Breast epithelium (tissue), 4 donors: ENCODE measurements around the gene THAP5. TPM values are rescaled to one million over a fixed set of nuclear protein-coding genes. Genes with fewer than 3 reads are reported as not detected.

Experiments used
- DNase-seq, 2 donors: peaks; one replicate each; pipeline ENCODE4 v3.0.0-alpha.2; 2019; ENCODE audit warnings: low spot score in 2 of 2
- H3K27ac ChIP-seq, 2 donors: fragments of 200-600 bp; sonication (generic) in 1 of 2; one replicate each; pipeline ENCODE4 v1.5.1; 2016 to 2019; ENCODE audit warnings: mild to moderate bottlenecking in 1 of 2
- H3K27me3 ChIP-seq, 2 donors: fragments of 200-600 bp; sonication (generic) in 1 of 2; one replicate each; pipeline versions ENCODE4 v1.5.1 to v1.6.0; 2017 to 2019; ENCODE audit warnings: control low read depth in 1 of 2, mild to moderate bottlenecking in 1 of 2
- H3K36me3 ChIP-seq: fragments of 200-600 bp; one replicate; pipeline ENCODE4 v1.5.1; 2019
- H3K4me1 ChIP-seq, 2 donors: fragments of 200-600 bp; sonication (generic); one replicate each; pipeline ENCODE4 v1.5.1; 2016 to 2019; ENCODE audit warnings: control low read depth in 1 of 2
- H3K4me3 ChIP-seq, 3 donors: fragments of 200-600 bp; sonication (generic); 1 replicate in 2 of 3; 2 replicates in 1 of 3; pipeline ENCODE4 v1.5.1; 2016 to 2019; ENCODE audit warnings: mild to moderate bottlenecking in 3 of 3, moderate library complexity in 2 of 3
- H3K9me3 ChIP-seq, 2 donors: fragments of 200-600 bp; sonication (generic) in 1 of 2; one replicate each; pipeline ENCODE4 v1.5.1; 2016 to 2019; ENCODE audit warnings: control low read depth in 1 of 2
- POLR2A ChIP-seq: fragments of 450-650 bp; IDR thresholded peaks from one replicate; pipeline ENCODE4 v1.6.1; 2016; ENCODE audit warnings: antibody characterized with exemption, mild to moderate bottlenecking, moderate library complexity
- POLR2AphosphoS5 ChIP-seq, 3 donors: sonication (generic); formaldehyde crosslinking; IDR thresholded peaks; one replicate each; pipeline ENCODE4 v1.6.1; 2017; ENCODE audit warnings: antibody characterized with exemption in 3 of 3
- intact Hi-C: fragments of 100-400 bp; cut with DNase I; formaldehyde crosslinking; loops from one replicate; pipeline ENCODE4 v1.15.1; 2023; ENCODE audit warnings: low total_unique reads
- total RNA-seq, 3 donors: library from RNA; depleted of rRNA; stranded (reverse); fragments of >200 nt; gene quantifications; one replicate each; pipeline ENCODE4 v1.1.0, GENCODE V29; 2016
- TF ChIP-seq, protein P1 (sequence below), 3 donors: fragments of 450-650 bp; IDR thresholded peaks; one replicate each; pipeline ENCODE4 v1.5.1; 2016 to 2017; ENCODE audit warnings: antibody characterized with exemption in 3 of 3, mild to moderate bottlenecking in 3 of 3, moderate library complexity in 3 of 3

The THAP5 gene
- total RNA-seq, 3 donors from 2014 or later: 19.4 to 35.6 (median 24.6) TPM

GRCh38 chr7:108572480-108572879 is 3.0 kb upstream of the THAP5 start:
- H3K9me3 ChIP-seq: no peaks in the 10 kb centered on the region
- TF ChIP-seq, protein P1, sequence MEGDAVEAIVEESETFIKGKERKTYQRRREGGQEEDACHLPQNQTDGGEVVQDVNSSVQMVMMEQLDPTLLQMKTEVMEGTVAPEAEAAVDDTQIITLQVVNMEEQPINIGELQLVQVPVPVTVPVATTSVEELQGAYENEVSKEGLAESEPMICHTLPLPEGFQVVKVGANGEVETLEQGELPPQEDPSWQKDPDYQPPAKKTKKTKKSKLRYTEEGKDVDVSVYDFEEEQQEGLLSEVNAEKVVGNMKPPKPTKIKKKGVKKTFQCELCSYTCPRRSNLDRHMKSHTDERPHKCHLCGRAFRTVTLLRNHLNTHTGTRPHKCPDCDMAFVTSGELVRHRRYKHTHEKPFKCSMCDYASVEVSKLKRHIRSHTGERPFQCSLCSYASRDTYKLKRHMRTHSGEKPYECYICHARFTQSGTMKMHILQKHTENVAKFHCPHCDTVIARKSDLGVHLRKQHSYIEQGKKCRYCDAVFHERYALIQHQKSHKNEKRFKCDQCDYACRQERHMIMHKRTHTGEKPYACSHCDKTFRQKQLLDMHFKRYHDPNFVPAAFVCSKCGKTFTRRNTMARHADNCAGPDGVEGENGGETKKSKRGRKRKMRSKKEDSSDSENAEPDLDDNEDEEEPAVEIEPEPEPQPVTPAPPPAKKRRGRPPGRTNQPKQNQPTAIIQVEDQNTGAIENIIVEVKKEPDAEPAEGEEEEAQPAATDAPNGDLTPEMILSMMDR (IDR thresholded peaks at IDR 0.05): no peak
- TF ChIP-seq POLR2AphosphoS5 (IDR thresholded peaks at IDR 0.05) (no peak), POLR2A (no peak)
- H3K36me3 ChIP-seq: no peaks in the 10 kb centered on the region
- H3K4me1 ChIP-seq: no peaks in the 10 kb centered on the region
- H3K27ac ChIP-seq: no peak overlapping the region
- no peak for DNase-seq
- H3K27me3 ChIP-seq: no peaks in the 10 kb centered on the region
- intact Hi-C loops: no loop called here
- H3K4me3 ChIP-seq: no peak overlapping the region

GRCh38 chr7:108570146-108570755 is 745 bp upstream of the THAP5 start:
- TF ChIP-seq, protein P1 (IDR thresholded peaks at IDR 0.05): no peak
- peak in 1 of 3 donors; percentile 62 for TF ChIP-seq POLR2AphosphoS5 (IDR thresholded peaks at IDR 0.05)
- TF ChIP-seq POLR2A: no peak
- Histone ChIP-seq H3K27ac (peak overlapping the region; percentile 98 to 99), H3K27me3 (no peaks in the 10 kb centered on the region), H3K9me3 (no peaks in the 10 kb centered on the region), H3K36me3 (no peaks in the 10 kb centered on the region), H3K4me1 (no peaks in the 10 kb centered on the region), H3K4me3 (peak overlapping the region; percentile 82 to 92 (median 82))
- peak; percentile 57 to 61 for DNase-seq
- intact Hi-C loops: no loop called here

- TF ChIP-seq, protein P1 (IDR thresholded peaks at IDR 0.05): no peak
- TF ChIP-seq POLR2A (no peak), POLR2AphosphoS5 (IDR thresholded peaks at IDR 0.05) (no peak)
- H3K4me3 ChIP-seq: peak overlapping the region; percentile 82 to 92 (median 82)
- peak overlapping the region; percentile 98 to 99 for H3K27ac ChIP-seq
- no peaks in the 10 kb centered on the region for H3K36me3 ChIP-seq
- intact Hi-C loops: loop anchor here (5.0 kb wide), 1 partner anchor 42 kb away; the partner anchor contains the start of gene PNPLA8
- no peaks in the 10 kb centered on the region for H3K9me3 ChIP-seq
- no peak for DNase-seq
- no peaks in the 10 kb centered on the region for H3K27me3 ChIP-seq
- H3K4me1 ChIP-seq: no peaks in the 10 kb centered on the region
These were observed 615 bp downstream of the THAP5 start for GRCh38 chr7:108568801-108569380.

DNA sequence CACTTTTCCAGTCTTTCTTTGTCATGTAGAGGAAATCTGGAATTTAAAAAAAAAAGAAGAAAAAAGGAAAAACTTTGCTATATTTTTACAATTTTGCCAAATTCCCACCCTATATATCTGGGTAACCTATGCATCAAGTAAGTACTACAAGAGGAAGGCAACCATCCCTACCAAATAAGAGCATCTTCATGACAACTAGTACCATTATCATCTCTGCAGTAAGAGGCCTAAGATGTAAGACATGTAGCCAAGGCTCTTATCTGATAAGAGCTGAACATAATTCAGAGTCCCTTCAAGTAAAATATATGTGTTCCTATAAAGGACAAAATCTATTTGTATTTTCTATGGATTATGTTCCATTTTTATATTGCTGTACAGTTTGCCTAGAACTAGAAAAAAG is 3.5 kb downstream of the THAP5 start:
- TF ChIP-seq, protein P1 (IDR thresholded peaks at IDR 0.05): no peak
- TF ChIP-seq POLR2A (no peak), POLR2AphosphoS5 (IDR thresholded peaks at IDR 0.05) (no peak)
- Histone ChIP-seq H3K27ac (no peak overlapping the region), H3K36me3 (no peaks in the 10 kb centered on the region), H3K4me3 (no peak overlapping the region), H3K9me3 (no peaks in the 10 kb centered on the region), H3K4me1 (no peaks in the 10 kb centered on the region), H3K27me3 (no peaks in the 10 kb centered on the region)
- intact Hi-C loops: loop anchor here (5.0 kb wide), 1 partner anchor 39 kb away; the partner anchor contains the start of gene PNPLA8
- no peak for DNase-seq

- H3K4me3 ChIP-seq: no peak overlapping the region
- H3K27ac ChIP-seq: no peak overlapping the region
- no peak for DNase-seq
- intact Hi-C loops: no loop called here
- no peaks in the 10 kb centered on the region for H3K36me3 ChIP-seq
- peaks cover 16 to 22% of the 10 kb centered on the region in 2 donors for H3K9me3 ChIP-seq
- TF ChIP-seq POLR2A (no peak), POLR2AphosphoS5 (IDR thresholded peaks at IDR 0.05) (no peak)
- TF ChIP-seq, protein P1 (IDR thresholded peaks at IDR 0.05): no peak
- no peaks in the 10 kb centered on the region for H3K27me3 ChIP-seq
- no peaks in the 10 kb centered on the region for H3K4me1 ChIP-seq
These were observed 8.4 kb downstream of the THAP5 start for GRCh38 chr7:108561047-108561619.
